ENCODE results near the gene CEP170B. TPM values are rescaled to one million over a fixed set of nuclear protein-coding genes. Genes with fewer than 3 reads are reported as not detected.
"Not testable (repeated sequence)": the region's sequence is repeated elsewhere in the genome, so short reads cannot be mapped to it uniquely, and the experiment has no call there.

Gene CEP170B
- total RNA-seq, 1 donor from 2014 or later: 1.6 TPM

- Histone ChIP-seq H3K9me3 (ENCODE audit: control insufficient read depth in 3 of 3, low read length in 3 of 3) (no peaks in the 10 kb centered on the region), H3K27me3 (ENCODE audit: control insufficient read depth in 3 of 3, insufficient read depth in 3 of 3, low read length in 3 of 3) (no peaks in the 10 kb centered on the region), H3K36me3 (ENCODE audit: control insufficient read depth in 3 of 3, insufficient read depth in 3 of 3, low read length in 3 of 3) (peaks cover 5 to 17% (median 11%) of the 10 kb centered on the region in 3 donors), H3K9ac (ENCODE audit: low read depth in 1 of 3, low read length in 3 of 3) (no peak overlapping the region), H3K27ac (ENCODE audit: low read depth, low read length) (no peak overlapping the region), H3K4me1 (ENCODE audit: control insufficient read depth in 3 of 3, insufficient read depth in 3 of 3, low read length in 3 of 3) (peaks cover 15 to 24% (median 19%) of the 10 kb centered on the region in 3 donors), H3K4me3 (ENCODE audit: low read length in 3 of 3) (no peak overlapping the region)
Measured at GRCh38 chr14:104882991-104883660, 18.1 kb downstream of the CEP170B start.

- H3K27ac ChIP-seq (ENCODE audit: low read depth, low read length): no peak overlapping the region
- H3K9ac ChIP-seq (ENCODE audit: low read depth in 1 of 3, low read length in 3 of 3): no peak overlapping the region
- H3K9me3 ChIP-seq (ENCODE audit: control insufficient read depth in 3 of 3, low read length in 3 of 3): no peaks in the 10 kb centered on the region
- H3K27me3 ChIP-seq (ENCODE audit: control insufficient read depth in 3 of 3, insufficient read depth in 3 of 3, low read length in 3 of 3): no peaks in the 10 kb centered on the region
- peaks cover 15 to 24% (median 19%) of the 10 kb centered on the region in 3 donors for H3K4me1 ChIP-seq (ENCODE audit: control insufficient read depth in 3 of 3, insufficient read depth in 3 of 3, low read length in 3 of 3)
- no peak overlapping the region for H3K4me3 ChIP-seq (ENCODE audit: low read length in 3 of 3)
- H3K36me3 ChIP-seq (ENCODE audit: control insufficient read depth in 3 of 3, insufficient read depth in 3 of 3, low read length in 3 of 3): peaks cover 5 to 14% (median 11%) of the 10 kb centered on the region in 3 donors
Measured at GRCh38 chr14:104883681-104884361, 18.8 kb downstream of the CEP170B start.

- H3K4me3 ChIP-seq (ENCODE audit: low read length in 3 of 3); H3K9me3 ChIP-seq (ENCODE audit: control insufficient read depth in 3 of 3, low read length in 3 of 3); H3K27me3 ChIP-seq (ENCODE audit: control insufficient read depth in 3 of 3, insufficient read depth in 3 of 3, low read length in 3 of 3); H3K9ac ChIP-seq (ENCODE audit: low read depth in 1 of 3, low read length in 3 of 3); H3K27ac ChIP-seq (ENCODE audit: low read depth, low read length): not testable (repeated sequence)
- peaks cover 15 to 24% (median 19%) of the 10 kb centered on the region in 3 donors for H3K4me1 ChIP-seq (ENCODE audit: control insufficient read depth in 3 of 3, insufficient read depth in 3 of 3, low read length in 3 of 3)
- H3K36me3 ChIP-seq (ENCODE audit: control insufficient read depth in 3 of 3, insufficient read depth in 3 of 3, low read length in 3 of 3): peaks cover 5 to 14% (median 11%) of the 10 kb centered on the region in 3 donors
Measured at GRCh38 chr14:104884381-104884780, 19.3 kb downstream of the CEP170B start.

- no peak overlapping the region for H3K9ac ChIP-seq (ENCODE audit: low read depth in 1 of 3, low read length in 3 of 3)
- peaks cover 4 to 12% (median 10%) of the 10 kb centered on the region in 3 donors for H3K36me3 ChIP-seq (ENCODE audit: control insufficient read depth in 3 of 3, insufficient read depth in 3 of 3, low read length in 3 of 3)
- H3K9me3 ChIP-seq (ENCODE audit: control insufficient read depth in 3 of 3, low read length in 3 of 3): no peaks in the 10 kb centered on the region
- peaks cover 15 to 23% (median 19%) of the 10 kb centered on the region in 3 donors for H3K4me1 ChIP-seq (ENCODE audit: control insufficient read depth in 3 of 3, insufficient read depth in 3 of 3, low read length in 3 of 3)
- no peak overlapping the region for H3K4me3 ChIP-seq (ENCODE audit: low read length in 3 of 3)
- H3K27me3 ChIP-seq (ENCODE audit: control insufficient read depth in 3 of 3, insufficient read depth in 3 of 3, low read length in 3 of 3): no peaks in the 10 kb centered on the region
- H3K27ac ChIP-seq (ENCODE audit: low read depth, low read length): no peak overlapping the region
Measured at GRCh38 chr14:104885031-104885972, 20.2 kb downstream of the CEP170B start.

GRCh38 chr14:104885973-104886689, 21.1 kb downstream of the CEP170B start:
- H3K27ac ChIP-seq (ENCODE audit: low read depth, low read length): no peak overlapping the region
- H3K27me3 ChIP-seq (ENCODE audit: control insufficient read depth in 3 of 3, insufficient read depth in 3 of 3, low read length in 3 of 3): no peaks in the 10 kb centered on the region
- peaks cover 2 to 7% (median 4%) of the 10 kb centered on the region in 3 donors for H3K36me3 ChIP-seq (ENCODE audit: control insufficient read depth in 3 of 3, insufficient read depth in 3 of 3, low read length in 3 of 3)
- no peak overlapping the region for H3K9ac ChIP-seq (ENCODE audit: low read depth in 1 of 3, low read length in 3 of 3)
- no peak overlapping the region for H3K4me3 ChIP-seq (ENCODE audit: low read length in 3 of 3)
- no peaks in the 10 kb centered on the region for H3K9me3 ChIP-seq (ENCODE audit: control insufficient read depth in 3 of 3, low read length in 3 of 3)
- peaks cover 9 to 14% (median 10%) of the 10 kb centered on the region in 3 donors for H3K4me1 ChIP-seq (ENCODE audit: control insufficient read depth in 3 of 3, insufficient read depth in 3 of 3, low read length in 3 of 3)

GRCh38 chr14:104886690-104887622, 21.9 kb downstream of the CEP170B start:
- Histone ChIP-seq H3K4me3 (ENCODE audit: low read length in 3 of 3) (no peak overlapping the region), H3K36me3 (ENCODE audit: control insufficient read depth in 3 of 3, insufficient read depth in 3 of 3, low read length in 3 of 3) (peaks cover 2 to 7% (median 4%) of the 10 kb centered on the region in 3 donors), H3K9ac (ENCODE audit: low read depth in 1 of 3, low read length in 3 of 3) (no peak overlapping the region), H3K9me3 (ENCODE audit: control insufficient read depth in 3 of 3, low read length in 3 of 3) (no peaks in the 10 kb centered on the region), H3K27ac (ENCODE audit: low read depth, low read length) (no peak overlapping the region), H3K27me3 (ENCODE audit: control insufficient read depth in 3 of 3, insufficient read depth in 3 of 3, low read length in 3 of 3) (no peaks in the 10 kb centered on the region), H3K4me1 (ENCODE audit: control insufficient read depth in 3 of 3, insufficient read depth in 3 of 3, low read length in 3 of 3) (peaks cover 2 to 6% (median 4%) of the 10 kb centered on the region in 3 donors)

GRCh38 chr14:104887623-104888488, 22.8 kb downstream of the CEP170B start:
- no peak overlapping the region for H3K27ac ChIP-seq (ENCODE audit: low read depth, low read length)
- no peaks in the 10 kb centered on the region for H3K27me3 ChIP-seq (ENCODE audit: control insufficient read depth in 3 of 3, insufficient read depth in 3 of 3, low read length in 3 of 3)
- H3K4me1 ChIP-seq (ENCODE audit: control insufficient read depth in 3 of 3, insufficient read depth in 3 of 3, low read length in 3 of 3): no peaks in the 10 kb centered on the region
- no peaks in the 10 kb centered on the region for H3K9me3 ChIP-seq (ENCODE audit: control insufficient read depth in 3 of 3, low read length in 3 of 3)
- no peak overlapping the region for H3K9ac ChIP-seq (ENCODE audit: low read depth in 1 of 3, low read length in 3 of 3)
- H3K36me3 ChIP-seq (ENCODE audit: control insufficient read depth in 3 of 3, insufficient read depth in 3 of 3, low read length in 3 of 3): peaks cover 2 to 7% (median 4%) of the 10 kb centered on the region in 3 donors
- no peak overlapping the region for H3K4me3 ChIP-seq (ENCODE audit: low read length in 3 of 3)

All from skeletal muscle tissue (tissue), 4 donors.